PFSK-1 (cell line): ENCODE results near the gene OBSL1.
A peak's percentile ranks its signal among the peaks of the same experiment; 100 is the strongest.

Source experiments
- FOXP2 ChIP-seq: optimal IDR thresholded peaks from 2 replicates; pipeline ENCODE3; 2011; ENCODE audit warnings: borderline replicate concordance, control low read depth, inconsistent platforms; ENCODE audit not compliant: insufficient read depth; ENCODE audit errors: extremely low read length, extremely low read depth
- POLR2AphosphoS5 ChIP-seq: IDR thresholded peaks from 2 replicates; pipeline ENCODE4 v1.6.1; 2012; ENCODE audit warnings: low read depth, mild to moderate bottlenecking, control low read depth, low read length, moderate library complexity
- SIN3A ChIP-seq: IDR thresholded peaks from 2 replicates; pipeline ENCODE4 v1.6.1; 2012; ENCODE audit warnings: mild to moderate bottlenecking, low read length, moderate library complexity, borderline replicate concordance; ENCODE audit not compliant: insufficient read depth
- TAF1 ChIP-seq: IDR thresholded peaks from 2 replicates; pipeline ENCODE4 v1.6.1; 2012; ENCODE audit warnings: low read length, control low read depth, borderline replicate concordance; ENCODE audit not compliant: insufficient read depth
- TF ChIP-seq, protein P1 (sequence below), 2 experiments: IDR thresholded peaks; 2 replicates each; pipeline versions ENCODE4 v1.6.1 to v1.8.0; 2011 to 2012; ENCODE audit warnings: low read depth in 2 of 2, low read length in 2 of 2, control low read depth in 1 of 2, inconsistent platforms in 1 of 2, mild to moderate bottlenecking in 1 of 2, moderate library complexity in 1 of 2; ENCODE audit not compliant: insufficient read depth in 1 of 2

OBSL1 gene

DNA sequence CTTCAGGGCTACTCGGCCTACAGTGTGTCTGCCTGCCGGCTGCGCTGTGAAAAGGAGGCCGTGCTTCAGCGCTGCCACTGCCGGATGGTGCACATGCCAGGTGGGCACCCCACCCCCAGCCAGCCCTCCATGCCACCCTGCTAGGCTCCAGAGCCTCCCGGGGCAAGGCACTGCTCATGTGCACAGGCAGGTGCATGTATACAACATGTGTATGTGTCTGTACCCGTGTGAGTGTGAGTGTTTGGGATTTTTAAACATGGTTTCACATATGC is 39.0 kb downstream of the OBSL1 start:
- no peak for TF ChIP-seq SIN3A
- TF ChIP-seq, protein P1, sequence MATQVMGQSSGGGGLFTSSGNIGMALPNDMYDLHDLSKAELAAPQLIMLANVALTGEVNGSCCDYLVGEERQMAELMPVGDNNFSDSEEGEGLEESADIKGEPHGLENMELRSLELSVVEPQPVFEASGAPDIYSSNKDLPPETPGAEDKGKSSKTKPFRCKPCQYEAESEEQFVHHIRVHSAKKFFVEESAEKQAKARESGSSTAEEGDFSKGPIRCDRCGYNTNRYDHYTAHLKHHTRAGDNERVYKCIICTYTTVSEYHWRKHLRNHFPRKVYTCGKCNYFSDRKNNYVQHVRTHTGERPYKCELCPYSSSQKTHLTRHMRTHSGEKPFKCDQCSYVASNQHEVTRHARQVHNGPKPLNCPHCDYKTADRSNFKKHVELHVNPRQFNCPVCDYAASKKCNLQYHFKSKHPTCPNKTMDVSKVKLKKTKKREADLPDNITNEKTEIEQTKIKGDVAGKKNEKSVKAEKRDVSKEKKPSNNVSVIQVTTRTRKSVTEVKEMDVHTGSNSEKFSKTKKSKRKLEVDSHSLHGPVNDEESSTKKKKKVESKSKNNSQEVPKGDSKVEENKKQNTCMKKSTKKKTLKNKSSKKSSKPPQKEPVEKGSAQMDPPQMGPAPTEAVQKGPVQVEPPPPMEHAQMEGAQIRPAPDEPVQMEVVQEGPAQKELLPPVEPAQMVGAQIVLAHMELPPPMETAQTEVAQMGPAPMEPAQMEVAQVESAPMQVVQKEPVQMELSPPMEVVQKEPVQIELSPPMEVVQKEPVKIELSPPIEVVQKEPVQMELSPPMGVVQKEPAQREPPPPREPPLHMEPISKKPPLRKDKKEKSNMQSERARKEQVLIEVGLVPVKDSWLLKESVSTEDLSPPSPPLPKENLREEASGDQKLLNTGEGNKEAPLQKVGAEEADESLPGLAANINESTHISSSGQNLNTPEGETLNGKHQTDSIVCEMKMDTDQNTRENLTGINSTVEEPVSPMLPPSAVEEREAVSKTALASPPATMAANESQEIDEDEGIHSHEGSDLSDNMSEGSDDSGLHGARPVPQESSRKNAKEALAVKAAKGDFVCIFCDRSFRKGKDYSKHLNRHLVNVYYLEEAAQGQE (IDR thresholded peaks at IDR 0.05; ENCODE audit: insufficient read depth in 1 of 2, low read depth in 2 of 2, low read length in 2 of 2) = no peak
- TF ChIP-seq TAF1 = no peak
- no peak for TF ChIP-seq POLR2AphosphoS5
- no peak for TF ChIP-seq FOXP2

DNA sequence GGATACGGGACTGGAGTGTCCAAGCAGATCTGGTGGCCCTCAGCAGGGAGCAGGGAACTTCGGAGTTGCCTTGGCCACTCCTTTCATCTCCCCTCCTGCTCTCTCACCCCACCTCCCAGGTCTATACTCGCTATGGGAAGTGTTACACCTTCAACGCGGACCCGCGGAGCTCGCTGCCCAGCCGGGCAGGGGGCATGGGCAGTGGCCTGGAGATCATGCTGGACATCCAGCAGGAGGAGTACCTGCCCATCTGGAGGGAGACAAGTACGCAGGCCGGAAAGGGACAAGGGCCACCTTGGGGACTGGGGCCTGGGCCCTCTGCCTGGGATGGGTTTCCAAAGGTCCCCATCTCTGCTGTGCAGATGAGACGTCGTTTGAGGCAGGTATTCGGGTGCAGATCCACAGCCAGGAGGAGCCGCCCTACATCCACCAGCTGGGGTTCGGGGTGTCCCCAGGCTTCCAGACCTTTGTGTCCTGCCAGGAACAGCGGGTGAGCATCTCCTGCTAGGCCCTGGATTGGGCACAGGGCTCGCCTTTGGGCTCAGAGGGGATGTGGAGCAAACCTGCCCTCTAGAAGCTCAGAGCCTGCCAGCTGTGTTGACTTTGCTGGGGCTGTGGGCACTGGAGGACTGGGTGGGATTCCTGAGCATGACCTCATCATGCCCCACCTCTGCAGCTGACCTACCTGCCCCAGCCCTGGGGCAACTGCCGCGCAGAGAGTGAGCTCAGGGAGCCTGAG is 39.5 kb downstream of the OBSL1 start:
- no peak for TF ChIP-seq TAF1
- TF ChIP-seq FOXP2 = no peak
- TF ChIP-seq POLR2AphosphoS5 = no peak
- TF ChIP-seq, protein P1 (IDR thresholded peaks at IDR 0.05; ENCODE audit: insufficient read depth in 1 of 2, low read depth in 2 of 2, low read length in 2 of 2) = no peak
- TF ChIP-seq SIN3A = no peak

DNA sequence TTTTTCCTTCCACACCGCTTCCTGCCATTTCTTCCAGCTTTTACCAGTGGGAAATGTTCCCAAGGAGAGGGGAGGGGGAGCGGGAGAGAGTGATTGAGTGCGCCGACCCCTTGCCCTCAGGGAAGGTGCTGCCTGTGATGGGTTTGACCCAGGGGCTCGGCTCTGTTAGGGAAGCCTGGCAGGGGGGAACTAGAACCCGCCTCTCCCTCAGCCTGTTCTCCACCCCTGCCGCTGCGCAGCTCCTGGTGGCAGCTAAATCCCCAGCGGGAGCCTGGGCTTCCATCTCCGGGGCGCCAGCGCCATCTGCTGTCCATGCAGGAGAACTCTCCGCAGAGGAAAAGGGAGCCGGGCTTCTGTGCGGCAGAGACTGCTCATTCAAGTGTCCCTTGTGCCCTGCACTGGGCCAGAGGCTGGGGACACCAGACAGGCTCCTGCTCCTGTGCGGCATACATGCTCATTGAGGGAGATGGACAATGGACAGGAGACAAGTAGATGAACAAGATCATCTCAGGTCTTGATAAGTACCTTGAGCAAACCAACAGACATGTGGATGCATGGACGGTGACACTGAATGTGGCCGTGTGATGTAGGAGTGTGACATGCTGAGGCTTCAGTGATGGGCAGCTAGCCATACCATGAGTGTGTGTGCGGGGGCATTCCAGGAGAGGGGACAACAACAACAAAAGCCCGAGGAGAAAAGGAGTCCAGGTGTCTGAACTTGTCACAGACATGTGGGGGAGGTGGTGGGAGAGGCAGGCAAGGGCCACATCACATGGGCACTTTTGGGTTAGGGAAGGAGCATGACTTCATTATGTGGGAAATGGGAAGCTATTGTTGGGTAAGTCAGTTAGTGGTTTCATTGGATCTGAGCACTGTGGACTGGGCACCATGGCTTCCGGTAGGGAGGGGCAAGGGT is 41.0 kb downstream of the OBSL1 start:
- peak; percentile 54 for TF ChIP-seq FOXP2
- TF ChIP-seq TAF1 = no peak

DNA sequence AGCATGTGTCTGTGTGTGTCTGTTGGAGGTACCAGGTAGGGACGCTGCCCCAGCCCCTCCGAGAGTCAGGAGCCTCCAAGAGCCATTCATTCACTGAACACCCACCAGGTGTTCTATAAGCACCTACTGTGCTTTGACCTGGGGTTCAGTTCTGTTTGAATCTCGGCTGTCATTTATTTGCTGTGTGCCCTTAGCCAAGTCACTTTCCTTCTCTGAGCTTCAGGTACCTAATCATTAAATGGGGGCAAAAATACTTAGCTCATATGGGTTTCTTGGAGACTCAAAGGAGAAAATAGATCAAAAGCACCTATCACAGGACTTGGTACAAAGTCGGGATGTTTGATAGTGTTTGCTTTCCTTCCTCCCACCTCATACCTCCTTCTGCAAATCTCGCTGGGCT is 43.9 kb downstream of the OBSL1 start:
- TF ChIP-seq, protein P1 (IDR thresholded peaks at IDR 0.05; ENCODE audit: insufficient read depth in 1 of 2, low read depth in 2 of 2, low read length in 2 of 2) = no peak
- no peak for TF ChIP-seq SIN3A
- TF ChIP-seq FOXP2 = no peak
- no peak for TF ChIP-seq TAF1
- TF ChIP-seq POLR2AphosphoS5 = no peak

DNA sequence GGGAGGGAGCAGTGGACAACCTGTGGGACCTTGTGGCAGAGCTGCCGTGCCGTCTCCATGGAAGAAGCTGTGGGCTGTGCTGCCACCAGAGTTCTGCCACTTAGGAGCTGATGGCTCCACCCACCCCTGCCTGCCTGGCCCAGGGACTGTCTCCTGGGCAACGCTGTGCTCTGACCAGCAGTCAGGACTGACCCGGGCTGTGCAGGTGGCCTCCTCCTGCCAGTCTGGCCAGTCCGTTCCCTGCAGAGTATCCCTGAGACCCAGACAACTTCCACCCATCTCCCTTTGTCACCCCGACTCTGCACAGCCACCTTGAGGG is 44.3 kb downstream of the OBSL1 start:
- no peak for TF ChIP-seq POLR2AphosphoS5
- TF ChIP-seq FOXP2 = no peak
- no peak for TF ChIP-seq TAF1

DNA sequence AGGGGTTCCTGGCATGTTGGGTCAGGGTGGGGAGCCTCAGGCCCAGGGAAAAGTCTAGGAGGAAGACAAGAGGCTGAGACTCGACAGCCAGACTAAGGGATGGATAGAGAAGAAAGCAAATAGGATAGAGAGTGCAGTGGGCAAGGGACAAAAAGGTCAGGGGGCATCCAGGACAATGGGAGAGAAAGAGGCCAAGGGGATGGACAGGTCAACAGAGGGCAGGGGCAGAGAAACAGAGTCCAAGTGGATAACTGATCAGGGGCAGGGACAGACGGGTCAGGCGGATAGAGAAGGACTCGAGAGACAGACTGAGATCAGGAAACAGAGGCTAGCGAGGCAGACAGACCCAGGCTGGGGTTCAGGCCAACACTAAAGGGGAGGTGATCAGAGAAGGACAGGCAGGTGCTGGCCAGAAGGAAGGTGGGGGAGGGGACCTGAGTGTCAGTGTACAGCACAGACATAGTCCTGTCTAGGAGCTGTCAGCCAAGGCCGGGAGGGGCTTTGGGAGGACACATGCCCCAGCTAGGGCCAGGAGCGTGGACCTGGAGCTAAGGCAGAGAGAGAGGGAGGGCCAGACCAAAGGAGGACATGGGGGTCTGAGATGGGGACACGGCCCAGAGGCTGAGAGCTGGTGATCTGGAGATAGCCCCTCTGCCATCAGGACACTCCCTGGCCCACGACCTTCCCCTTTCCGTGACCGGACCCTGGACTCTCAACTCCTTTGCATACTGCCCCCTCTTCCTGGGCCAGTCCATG is 44.8 kb downstream of the OBSL1 start:
- TF ChIP-seq FOXP2 (no peak), TAF1 (no peak), SIN3A (no peak), POLR2AphosphoS5 (no peak)
- TF ChIP-seq, protein P1 (IDR thresholded peaks at IDR 0.05; ENCODE audit: insufficient read depth in 1 of 2, low read depth in 2 of 2, low read length in 2 of 2) = no peak
